ENCODE data around the gene GRAP2. TPM values are rescaled to one million over a fixed set of nuclear protein-coding genes. Genes with fewer than 3 reads are reported as not detected.

GRAP2 gene
- total RNA-seq, 4 donors from 2014 or later: 3.8 to 10.5 (median 4.3) TPM

GRCh38 chr22:39906207-39906606 lies 5.3 kb downstream of the GRAP2 start:
- 72 to 80% methylated on average over 3 of the region's 3 CpGs for whole genome bisulfite sequencing, 2 donors
- H3K36me3 ChIP-seq: no peaks in the 10 kb centered on the region
- no peak overlapping the region for H3K4me3 ChIP-seq
- no peaks in the 10 kb centered on the region for H3K9me3 ChIP-seq
- no peak for TF ChIP-seq CTCF (IDR thresholded peaks at IDR 0.05)
- no peak for DNase-seq (ENCODE audit: low spot score in 2 of 2)
- H3K27ac ChIP-seq: no peak overlapping the region
- no peaks in the 10 kb centered on the region for H3K27me3 ChIP-seq
- H3K4me1 ChIP-seq: peaks cover 0 to 5% (median 0%) of the 10 kb centered on the region in 4 donors

GRCh38 chr22:39907047-39907446 lies 6.2 kb downstream of the GRAP2 start:
- TF ChIP-seq EP300 (IDR thresholded peaks at IDR 0.05): no peak
- no peak for TF ChIP-seq POLR2A (IDR thresholded peaks at IDR 0.05)
- no peak for TF ChIP-seq CTCF (IDR thresholded peaks at IDR 0.05)
- Histone ChIP-seq H3K4me1 (peaks cover 0 to 5% (median 0%) of the 10 kb centered on the region in 4 donors), H3K27ac (no peak overlapping the region), H3K4me3 (no peak overlapping the region), H3K27me3 (no peaks in the 10 kb centered on the region), H3K9me3 (no peaks in the 10 kb centered on the region), H3K36me3 (no peaks in the 10 kb centered on the region)
- no peak for DNase-seq (ENCODE audit: low spot score in 2 of 2)
- WGBS, 2 donors: 89 to 90% methylated on average over 6 of the region's 6 CpGs

GRCh38 chr22:39907605-39908097 lies 6.8 kb downstream of the GRAP2 start:
- no peaks in the 10 kb centered on the region for H3K27me3 ChIP-seq
- H3K36me3 ChIP-seq: no peaks in the 10 kb centered on the region
- no peak for TF ChIP-seq EP300 (IDR thresholded peaks at IDR 0.05)
- no peak for TF ChIP-seq CTCF (IDR thresholded peaks at IDR 0.05)
- TF ChIP-seq POLR2A (IDR thresholded peaks at IDR 0.05): no peak
- H3K4me3 ChIP-seq: no peak overlapping the region
- no peak overlapping the region for H3K27ac ChIP-seq
- H3K4me1 ChIP-seq: peaks cover 0 to 5% (median 0%) of the 10 kb centered on the region in 4 donors
- no peaks in the 10 kb centered on the region for H3K9me3 ChIP-seq
- DNase-seq (ENCODE audit: low spot score in 2 of 2): no peak
- WGBS, 2 donors: 78 to 85% methylated on average over 9 of the region's 9 CpGs

DNA sequence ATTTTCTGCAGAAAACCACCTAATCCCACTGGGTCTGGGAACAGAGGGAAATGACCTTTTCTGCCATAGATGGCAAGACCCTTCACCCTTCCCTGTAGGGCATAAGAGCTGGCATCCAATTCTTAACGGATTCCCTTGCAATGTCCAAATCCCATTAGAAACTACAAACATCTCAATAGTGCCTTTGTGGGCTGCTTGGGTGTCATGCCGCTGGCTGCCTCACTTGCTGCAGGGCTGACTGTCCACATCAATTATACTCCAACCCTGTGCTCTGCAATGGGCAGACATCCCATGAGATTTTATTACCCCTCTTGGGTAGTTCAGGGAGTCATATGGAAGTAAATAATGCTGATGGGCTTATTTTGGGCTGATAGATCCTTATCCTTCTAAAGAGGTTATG lies 7.3 kb downstream of the GRAP2 start:
- no peak for TF ChIP-seq POLR2A (IDR thresholded peaks at IDR 0.05)
- no peak for TF ChIP-seq CTCF (IDR thresholded peaks at IDR 0.05)

GRCh38 chr22:39908737-39909136 lies 7.9 kb downstream of the GRAP2 start:
- Histone ChIP-seq H3K27me3 (no peaks in the 10 kb centered on the region), H3K36me3 (no peaks in the 10 kb centered on the region), H3K9me3 (no peaks in the 10 kb centered on the region), H3K27ac (peak overlapping the region in 1 of 4 donors; percentile 2), H3K4me1 (peaks cover 0 to 5% (median 0%) of the 10 kb centered on the region in 4 donors), H3K4me3 (no peak overlapping the region)
- WGBS, 2 donors: 47 to 67% methylated on average over 5 of the region's 5 CpGs
- DNase-seq (ENCODE audit: low spot score in 2 of 2): no peak
- TF ChIP-seq EP300 (IDR thresholded peaks at IDR 0.05): no peak
- no peak for TF ChIP-seq POLR2A (IDR thresholded peaks at IDR 0.05)
- no peak for TF ChIP-seq CTCF (IDR thresholded peaks at IDR 0.05)

More for the DNA sequence above, 7.3 kb downstream of the GRAP2 start:
- Histone ChIP-seq H3K9me3 (no peaks in the 10 kb centered on the region), H3K36me3 (no peaks in the 10 kb centered on the region), H3K27ac (no peak overlapping the region), H3K27me3 (no peaks in the 10 kb centered on the region), H3K4me1 (peaks cover 0 to 5% (median 0%) of the 10 kb centered on the region in 4 donors), H3K4me3 (no peak overlapping the region)
- WGBS, 2 donors: 18 to 39% methylated on average over 2 of the region's 2 CpGs
- DNase-seq (ENCODE audit: low spot score in 2 of 2): no peak
